ENCODE results near the gene SERHL2.

GRCh38 chr22:42549331-42550060, 4.3 kb upstream of the SERHL2 start:
- no peak for TF ChIP-seq CTCF (optimal IDR thresholded peaks at IDR 0.05 in 1 of 3, IDR thresholded peaks at IDR 0.05 in 1 of 3, conservative IDR thresholded peaks at IDR 0.05 in 1 of 3; ENCODE audit: extremely low read depth in 1 of 3, insufficient read depth in 2 of 3, low read length in 3 of 3)
- TF ChIP-seq EZH2 (IDR thresholded peaks at IDR 0.05; ENCODE audit: low read length) = no peak

All from keratinocyte (primary cell).